Mucosa of descending colon (tissue), 3 donors: Measurements from ENCODE around the gene SGMS1. TPM values are rescaled to one million over a fixed set of nuclear protein-coding genes. Genes with fewer than 3 reads are reported as not detected.

ENCODE experiments used
- ATAC-seq: fragments of 200-7000 bp; cut with Tn5 transposase; one replicate; pipeline ENCODE4 v1.9.1; 2020; ENCODE audit warnings: mild to moderate bottlenecking, moderate library complexity
- DNase-seq, 3 donors: peaks; one replicate each; pipeline ENCODE4 v3.0.0-alpha.2; 2020
- H3K36me3 ChIP-seq: fragments of 200-600 bp; one replicate; pipeline ENCODE4 v1.8.0; 2021; ENCODE audit warnings: low read depth, mild to moderate bottlenecking
- H3K4me1 ChIP-seq: fragments of 200-600 bp; one replicate; pipeline ENCODE4 v1.8.0; 2021; ENCODE audit warnings: low read depth, mild to moderate bottlenecking
- H3K4me3 ChIP-seq: fragments of 200-600 bp; one replicate; pipeline ENCODE4 v1.8.0; 2021; ENCODE audit warnings: mild to moderate bottlenecking
- H3K9me3 ChIP-seq: fragments of 200-600 bp; one replicate; pipeline ENCODE4 v1.8.0; 2021; ENCODE audit warnings: mild to moderate bottlenecking
- intact Hi-C, 2 donors: fragments of 100-400 bp; cut with DNase I in 1 of 2; cut with micrococcal nuclease in 1 of 2; formaldehyde crosslinking; loops; one replicate each; pipeline versions ENCODE4 v1.11.0 to v1.11.1; 2022; cut with DNase I, micrococcal nuclease
- total RNA-seq, 3 donors: library from RNA; stranded (reverse); fragmentation: NEBNext Ultra II Directional in 2 of 3; extraction: Animal tissue kit (Norgen Biotek cat#: 25700) in 2 of 3; gene quantifications; one replicate each; pipeline versions ENCODE4 v1.2.1 to v1.2.4, GENCODE V29; 2021 to 2023
- TF ChIP-seq, protein P1 (sequence below): fragments of 200-600 bp; IDR thresholded peaks from one replicate; pipeline ENCODE4 v1.8.0; 2022; ENCODE audit warnings: antibody characterized with exemption, mild to moderate bottlenecking
- donor health status: DM: no; HTN: no; CAD: no; lungs with moderate emphysema.
- donor health status: DM: no; HTN: no; CAD: no.
- donor health status: DM: no; HTN: yes; CAD: no.

SGMS1 gene
- total RNA-seq, 3 donors from 2014 or later = 14.4 to 28.4 (median 20.0) TPM

DNA sequence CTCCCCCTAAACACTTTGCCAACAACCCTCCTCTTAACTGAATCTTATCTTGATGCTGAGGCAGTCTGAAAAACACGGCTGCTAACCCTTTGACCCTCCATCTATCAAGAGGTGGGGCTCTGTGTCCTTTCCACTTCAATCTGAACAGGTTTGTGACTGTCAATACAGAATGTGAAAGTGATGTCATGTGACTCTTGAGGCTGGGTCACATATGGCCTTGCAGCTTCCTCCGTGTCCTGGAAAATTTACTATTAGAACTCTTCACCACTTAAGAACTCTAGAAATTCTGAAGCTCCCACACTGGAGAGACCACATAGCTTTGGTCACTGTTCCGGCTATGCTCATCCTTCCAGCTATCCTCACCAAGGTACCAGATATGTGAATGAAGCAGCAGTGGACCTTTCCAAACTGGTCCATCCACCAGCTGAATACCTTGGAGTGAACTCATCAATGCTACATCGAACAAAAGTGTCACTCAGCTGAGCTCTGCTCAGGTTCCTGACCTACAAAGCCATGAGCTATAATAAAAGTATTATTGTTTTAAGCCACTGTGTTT, 341.7 kb downstream of the SGMS1 start:
- no peaks in the 10 kb centered on the region for H3K4me1 ChIP-seq
- H3K9me3 ChIP-seq = no peaks in the 10 kb centered on the region
- ATAC-seq (no peak), DNase-seq (no peak)
- intact Hi-C loops = no loop called here
- no peak overlapping the region for H3K4me3 ChIP-seq
- H3K36me3 ChIP-seq = no peaks in the 10 kb centered on the region
- TF ChIP-seq, protein P1, sequence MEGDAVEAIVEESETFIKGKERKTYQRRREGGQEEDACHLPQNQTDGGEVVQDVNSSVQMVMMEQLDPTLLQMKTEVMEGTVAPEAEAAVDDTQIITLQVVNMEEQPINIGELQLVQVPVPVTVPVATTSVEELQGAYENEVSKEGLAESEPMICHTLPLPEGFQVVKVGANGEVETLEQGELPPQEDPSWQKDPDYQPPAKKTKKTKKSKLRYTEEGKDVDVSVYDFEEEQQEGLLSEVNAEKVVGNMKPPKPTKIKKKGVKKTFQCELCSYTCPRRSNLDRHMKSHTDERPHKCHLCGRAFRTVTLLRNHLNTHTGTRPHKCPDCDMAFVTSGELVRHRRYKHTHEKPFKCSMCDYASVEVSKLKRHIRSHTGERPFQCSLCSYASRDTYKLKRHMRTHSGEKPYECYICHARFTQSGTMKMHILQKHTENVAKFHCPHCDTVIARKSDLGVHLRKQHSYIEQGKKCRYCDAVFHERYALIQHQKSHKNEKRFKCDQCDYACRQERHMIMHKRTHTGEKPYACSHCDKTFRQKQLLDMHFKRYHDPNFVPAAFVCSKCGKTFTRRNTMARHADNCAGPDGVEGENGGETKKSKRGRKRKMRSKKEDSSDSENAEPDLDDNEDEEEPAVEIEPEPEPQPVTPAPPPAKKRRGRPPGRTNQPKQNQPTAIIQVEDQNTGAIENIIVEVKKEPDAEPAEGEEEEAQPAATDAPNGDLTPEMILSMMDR = no peak

DNA sequence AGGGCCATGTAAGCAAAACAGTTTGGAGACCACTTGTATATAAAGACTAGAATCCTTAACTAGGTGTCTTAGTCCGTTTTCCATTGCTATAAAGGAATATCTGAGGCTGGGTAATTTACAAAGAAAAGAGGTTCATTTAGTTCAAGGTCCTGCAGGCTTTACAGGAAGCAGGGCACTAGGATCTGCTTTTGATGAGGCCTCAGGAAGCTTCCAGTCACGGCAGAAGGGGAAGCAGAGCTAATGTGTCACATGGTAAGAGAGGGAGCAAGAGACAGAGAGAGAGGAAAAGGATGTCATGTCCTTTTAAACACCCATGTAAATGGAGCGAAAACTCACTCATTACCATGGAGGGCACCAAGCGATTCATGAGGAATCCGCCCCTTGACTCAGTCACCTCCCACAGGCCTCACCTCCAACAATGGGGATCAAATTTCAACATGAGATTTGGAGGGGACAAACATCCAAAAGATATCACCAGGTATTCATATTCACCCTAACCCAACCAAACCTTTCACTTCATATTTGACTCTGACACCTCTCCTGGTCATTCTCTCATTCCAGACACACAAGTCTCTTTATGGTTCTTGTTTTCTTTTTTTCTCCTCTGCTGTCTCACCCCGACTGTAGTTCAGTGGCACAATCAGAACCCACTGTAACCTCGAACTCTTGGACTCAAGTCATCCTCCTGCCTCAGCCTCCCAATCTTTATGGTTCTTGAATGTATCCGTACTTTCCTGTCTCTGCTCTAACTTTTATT, 342.4 kb downstream of the SGMS1 start:
- TF ChIP-seq, protein P1 = no peak
- ATAC-seq (no peak), DNase-seq (no peak)
- H3K36me3 ChIP-seq = no peaks in the 10 kb centered on the region
- H3K4me3 ChIP-seq = no peak overlapping the region
- intact Hi-C loops = no loop called here
- no peaks in the 10 kb centered on the region for H3K9me3 ChIP-seq
- H3K4me1 ChIP-seq = no peaks in the 10 kb centered on the region

DNA sequence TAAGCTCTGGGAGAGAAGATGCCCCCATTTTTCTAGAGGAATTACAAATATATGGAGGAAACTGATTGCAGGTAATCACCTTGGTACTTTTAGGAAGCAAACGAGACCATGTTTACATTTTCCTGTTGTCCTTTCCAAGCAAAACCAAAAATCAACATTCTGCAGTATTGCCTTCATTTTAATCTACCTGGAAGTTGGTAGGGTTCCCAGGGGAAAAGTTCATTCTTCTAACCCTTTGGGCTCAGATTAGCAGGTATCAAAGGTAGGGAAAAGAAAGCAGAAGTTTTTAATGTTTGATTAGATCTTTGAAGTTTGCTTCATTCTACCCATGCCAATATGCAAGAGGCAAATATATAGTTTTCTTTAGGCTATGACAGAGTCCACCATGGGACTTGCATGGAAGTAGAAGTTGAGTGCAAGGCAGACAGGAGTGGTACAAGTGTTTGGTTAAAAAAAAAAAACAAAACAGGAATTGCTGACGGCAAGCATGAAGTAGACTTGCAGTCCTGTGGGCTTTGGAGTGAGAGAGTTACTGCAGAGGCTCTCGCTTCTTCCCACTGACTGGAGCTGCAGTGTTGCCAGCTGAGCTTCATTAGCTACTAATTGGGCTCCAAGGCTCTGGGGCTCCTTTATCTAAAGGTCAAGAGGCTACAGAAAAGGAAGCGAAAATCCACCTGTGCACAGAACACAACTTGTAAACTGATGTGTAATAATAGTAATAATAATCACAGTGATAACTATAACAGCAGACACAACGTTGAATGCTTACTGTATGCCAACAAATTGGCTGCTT, 343.5 kb downstream of the SGMS1 start:
- no peaks in the 10 kb centered on the region for H3K4me1 ChIP-seq
- TF ChIP-seq, protein P1 = no peak
- no peaks in the 10 kb centered on the region for H3K36me3 ChIP-seq
- no peak overlapping the region for H3K4me3 ChIP-seq
- no peaks in the 10 kb centered on the region for H3K9me3 ChIP-seq
- intact Hi-C loops = no loop called here
- ATAC-seq (no peak), DNase-seq (no peak)

DNA sequence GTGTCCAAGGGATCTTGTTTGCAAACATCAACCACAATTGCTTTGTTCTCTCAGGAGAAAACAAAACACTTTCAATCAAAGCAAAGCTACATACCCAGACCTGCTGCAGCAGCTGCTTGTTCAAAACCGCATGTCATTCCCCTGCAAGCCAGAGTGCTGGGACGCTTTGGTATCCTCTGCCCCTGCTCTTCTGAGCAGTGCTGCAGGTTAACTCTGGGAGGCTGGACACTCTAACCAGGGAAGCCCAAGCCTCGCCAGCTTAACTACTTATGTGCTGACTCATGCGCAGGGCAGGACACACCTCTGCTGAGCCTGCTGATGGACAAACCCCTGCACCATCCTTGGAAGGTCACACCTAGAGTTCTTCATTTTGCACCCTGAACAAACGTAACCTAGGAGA, 344.3 kb downstream of the SGMS1 start:
- H3K4me1 ChIP-seq = no peaks in the 10 kb centered on the region
- no peaks in the 10 kb centered on the region for H3K36me3 ChIP-seq
- no peak for ATAC-seq
- intact Hi-C loops = no loop called here
- no peak for DNase-seq
- no peak overlapping the region for H3K4me3 ChIP-seq
- no peaks in the 10 kb centered on the region for H3K9me3 ChIP-seq
- TF ChIP-seq, protein P1 = no peak

DNA sequence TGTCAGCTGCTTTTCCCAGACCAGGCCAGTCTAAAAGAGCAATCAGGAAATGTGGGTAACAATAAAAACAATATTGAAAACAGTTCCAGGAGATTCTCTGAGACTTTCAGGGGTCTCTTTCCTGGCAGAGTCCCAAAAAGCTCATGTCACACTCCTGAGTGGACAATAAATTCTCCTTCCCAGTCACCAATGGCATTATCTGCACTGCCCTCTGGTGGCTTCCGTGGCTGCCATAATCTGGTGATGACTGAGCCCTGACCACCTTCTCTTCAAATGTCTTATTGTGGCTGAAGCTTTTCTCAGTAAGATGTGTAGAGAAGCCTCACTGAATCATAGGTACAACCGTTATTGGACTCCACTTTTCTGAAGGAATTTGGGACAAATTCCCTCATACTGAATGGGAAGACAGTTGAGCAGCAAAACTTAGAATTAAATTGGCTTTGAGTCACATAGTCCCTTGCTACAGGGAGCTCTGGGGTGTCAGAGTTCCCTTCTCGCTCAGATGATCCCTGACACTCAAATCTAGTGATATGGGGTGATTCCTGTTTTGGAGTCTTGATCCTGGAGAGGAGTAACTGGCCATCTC, 348.0 kb downstream of the SGMS1 start:
- intact Hi-C loops = no loop called here
- Histone ChIP-seq H3K4me3 (no peak overlapping the region), H3K36me3 (no peaks in the 10 kb centered on the region), H3K4me1 (no peaks in the 10 kb centered on the region), H3K9me3 (no peaks in the 10 kb centered on the region)
- DNase-seq (peak in 2 of 3 donors; percentile 58 to 78), ATAC-seq (peak; percentile 62)
- TF ChIP-seq, protein P1 = peak; percentile 34
